Progenitor cell of endocrine pancreas (in vitro differentiated cells): Measurements from ENCODE around the gene C19orf38. TPM values are rescaled to one million over a fixed set of nuclear protein-coding genes. Genes with fewer than 3 reads are reported as not detected.

Experiments
- DNase-seq: peaks from one replicate; pipeline ENCODE4 v3.0.0; 2021; ENCODE audit warnings: low spot score; ENCODE audit not compliant: unreplicated experiment
- H3K27ac Mint-ChIP-seq: 2 replicates; pipeline ENCODE4 v1.8.0; 2021; ENCODE audit warnings: mild to moderate bottlenecking, moderate library complexity, mixed read lengths
- H3K27me3 Mint-ChIP-seq: 2 replicates; pipeline ENCODE4 v1.8.0; 2021; ENCODE audit warnings: mixed read lengths
- H3K36me3 Mint-ChIP-seq: 2 replicates; pipeline ENCODE4 v1.8.0; 2022; ENCODE audit warnings: mixed read lengths; ENCODE audit not compliant: insufficient read depth
- H3K4me1 Mint-ChIP-seq: 2 replicates; pipeline ENCODE4 v1.8.0; 2021; ENCODE audit warnings: low read depth, mixed read lengths
- H3K4me3 Mint-ChIP-seq: 2 replicates; pipeline ENCODE4 v1.8.0; 2021; ENCODE audit warnings: low read depth, mild to moderate bottlenecking, moderate library complexity, mixed read lengths
- H3K9me3 Mint-ChIP-seq: 2 replicates; pipeline ENCODE4 v1.8.0; 2021; ENCODE audit warnings: low read depth, mixed read lengths
- CTCF ChIP-seq: fragments of 200-600 bp; sonication (generic); IDR thresholded peaks from one replicate; pipeline ENCODE4 v1.5.0; 2021; ENCODE audit warnings: antibody characterized with exemption, mild to moderate bottlenecking; ENCODE audit not compliant: unreplicated experiment
- total RNA-seq: library from RNA; stranded (reverse); gene quantifications from 2 replicates; pipeline ENCODE4 v1.2.1, GENCODE V29; 2021

Gene C19orf38
- total RNA-seq, 1 donor from 2014 or later: 0.31 TPM

GRCh38 chr19:10805758-10806247 is 42.4 kb upstream of the C19orf38 start:
- H3K27me3 Mint-ChIP-seq: no peaks in the 10 kb centered on the region
- no peak overlapping the region for H3K4me3 Mint-ChIP-seq
- peaks cover 32% of the 10 kb centered on the region for H3K36me3 Mint-ChIP-seq
- no peaks in the 10 kb centered on the region for H3K4me1 Mint-ChIP-seq
- TF ChIP-seq CTCF: no peak
- DNase-seq: no peak
- H3K27ac Mint-ChIP-seq: no peak overlapping the region
- peaks cover 3% of the 10 kb centered on the region for H3K9me3 Mint-ChIP-seq

GRCh38 chr19:10808937-10809649 is 39.1 kb upstream of the C19orf38 start:
- Mint-ChIP-seq H3K27ac (peak overlapping the region; percentile 30), H3K4me3 (no peak overlapping the region), H3K9me3 (peaks cover 3% of the 10 kb centered on the region), H3K36me3 (peaks cover 26% of the 10 kb centered on the region), H3K4me1 (no peaks in the 10 kb centered on the region), H3K27me3 (no peaks in the 10 kb centered on the region)
- TF ChIP-seq CTCF: no peak
- no peak for DNase-seq

- peaks cover 1% of the 10 kb centered on the region for H3K9me3 Mint-ChIP-seq
- no peak overlapping the region for H3K27ac Mint-ChIP-seq
- no peak for DNase-seq
- H3K27me3 Mint-ChIP-seq: no peaks in the 10 kb centered on the region
- no peaks in the 10 kb centered on the region for H3K4me1 Mint-ChIP-seq
- peaks cover 22% of the 10 kb centered on the region for H3K36me3 Mint-ChIP-seq
- no peak overlapping the region for H3K4me3 Mint-ChIP-seq
- TF ChIP-seq CTCF: no peak
These were observed 38.4 kb upstream of the C19orf38 start for GRCh38 chr19:10809651-10810285.

- Mint-ChIP-seq H3K27me3 (no peaks in the 10 kb centered on the region), H3K36me3 (peaks cover 14% of the 10 kb centered on the region), H3K4me1 (no peaks in the 10 kb centered on the region), H3K27ac (no peak overlapping the region), H3K4me3 (no peak overlapping the region), H3K9me3 (no peaks in the 10 kb centered on the region)
- TF ChIP-seq CTCF: no peak
- DNase-seq: no peak
These were observed 36.7 kb upstream of the C19orf38 start for GRCh38 chr19:10811391-10812111.

- Mint-ChIP-seq H3K9me3 (no peaks in the 10 kb centered on the region), H3K4me1 (no peaks in the 10 kb centered on the region), H3K27ac (no peak overlapping the region), H3K27me3 (no peaks in the 10 kb centered on the region), H3K4me3 (no peak overlapping the region), H3K36me3 (peaks cover 14% of the 10 kb centered on the region)
- no peak for DNase-seq
- no peak for TF ChIP-seq CTCF
These were observed 36.0 kb upstream of the C19orf38 start for GRCh38 chr19:10812196-10812595.
